GM04503 (cell line): ENCODE data around the gene CSH1.
"Not testable (repeated sequence)": the region's sequence is repeated elsewhere in the genome, so short reads cannot be mapped to it uniquely, and the experiment has no call there.

Experiments
- DNase-seq: peaks from one replicate; pipeline ENCODE4 v3.0.0-alpha.2; 2012; ENCODE audit warnings: low read depth

CSH1 gene

GRCh38 chr17:63903787-63904201, 7.4 kb upstream of the CSH1 start:
- DNase-seq = not testable (repeated sequence)

- DNase-seq = not testable (repeated sequence)
Observed at GRCh38 chr17:63901971-63902370, 5.6 kb upstream of the CSH1 start.

GRCh38 chr17:63898899-63899798, 2.8 kb upstream of the CSH1 start:
- DNase-seq = not testable (repeated sequence)

- DNase-seq = not testable (repeated sequence)
Observed at GRCh38 chr17:63894821-63895220, 1.6 kb downstream of the CSH1 start.

- DNase-seq = not testable (repeated sequence)
Observed at GRCh38 chr17:63894021-63894420, 2.4 kb downstream of the CSH1 start.

- not testable (repeated sequence) for DNase-seq
Observed at GRCh38 chr17:63892316-63893037, 3.9 kb downstream of the CSH1 start.

GRCh38 chr17:63889026-63889848, 7.1 kb downstream of the CSH1 start:
- not testable (repeated sequence) for DNase-seq

GRCh38 chr17:63885119-63885518, 11.3 kb downstream of the CSH1 start:
- not testable (repeated sequence) for DNase-seq

GRCh38 chr17:63882626-63883126, 13.7 kb downstream of the CSH1 start:
- DNase-seq = not testable (repeated sequence)

- DNase-seq = no peak
Observed at GRCh38 chr17:63881935-63882601, 14.3 kb downstream of the CSH1 start, which contains the start of gene GH2. GH2 (minus strand) TSS chr17:63881944; CDS start chr17:63881801, 143 bp downstream.

- not testable (repeated sequence) for DNase-seq
Observed at GRCh38 chr17:63881337-63881736, 15.0 kb downstream of the CSH1 start.

GRCh38 chr17:63880706-63881105, 15.7 kb downstream of the CSH1 start:
- no peak for DNase-seq

GRCh38 chr17:63878413-63878812, 18.0 kb downstream of the CSH1 start:
- not testable (repeated sequence) for DNase-seq

- DNase-seq = not testable (repeated sequence)
Observed at GRCh38 chr17:63874693-63875092, 21.7 kb downstream of the CSH1 start.

GRCh38 chr17:63874061-63874626, 22.2 kb downstream of the CSH1 start:
- DNase-seq = not testable (repeated sequence)

GRCh38 chr17:63873577-63873976, 22.8 kb downstream of the CSH1 start, which contains the start of gene CSH2:
CSH2 (minus strand) TSS chr17:63873677; CDS start chr17:63873614, 63 bp downstream.
- DNase-seq = not testable (repeated sequence)

GRCh38 chr17:63871646-63872365, 24.6 kb downstream of the CSH1 start:
- DNase-seq = not testable (repeated sequence)

- DNase-seq = not testable (repeated sequence)
Observed at GRCh38 chr17:63870292-63870665, 26.1 kb downstream of the CSH1 start.

- not testable (repeated sequence) for DNase-seq
Observed at GRCh38 chr17:63869491-63870291, 26.7 kb downstream of the CSH1 start.
